ENCODE results near the gene CCDC136.

Gene CCDC136

DNA sequence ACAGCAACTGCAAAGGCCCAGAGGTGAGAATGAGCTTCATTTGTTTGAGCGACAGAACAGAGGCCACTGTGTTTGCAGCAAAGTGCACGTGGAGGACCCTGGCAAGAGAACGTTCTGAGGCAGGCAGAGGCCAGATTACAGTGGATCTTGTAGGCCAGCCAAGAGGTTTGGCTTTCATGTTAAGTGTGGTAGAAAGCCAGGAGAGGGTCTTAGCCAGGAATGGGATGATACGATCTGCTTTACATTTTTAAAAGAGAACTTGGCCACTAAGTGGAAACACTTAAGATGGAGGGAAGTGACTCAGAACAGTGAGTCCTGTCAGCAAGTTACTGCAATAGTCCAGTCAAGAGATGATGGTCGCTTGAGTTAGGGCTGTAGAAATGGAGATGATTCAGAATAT, 4.6 kb downstream of the CCDC136 start:
- TF ChIP-seq USF1 (IDR thresholded peaks at IDR 0.05) = no peak
- no peak for TF ChIP-seq ZBTB7A (IDR thresholded peaks at IDR 0.05; ENCODE audit: low read depth)
- TF ChIP-seq TCF12 (IDR thresholded peaks at IDR 0.05; ENCODE audit: low read depth) = no peak
- TF ChIP-seq CEBPB (IDR thresholded peaks at IDR 0.05) = no peak
- TF ChIP-seq RAD21 (IDR thresholded peaks at IDR 0.05; ENCODE audit: low read depth) = no peak

GRCh38 chr7:128799451-128799850, 7.7 kb downstream of the CCDC136 start:
- TF ChIP-seq TAF1 (IDR thresholded peaks at IDR 0.05; ENCODE audit: low read depth) = no peak
- no peak for TF ChIP-seq TCF12 (IDR thresholded peaks at IDR 0.05; ENCODE audit: low read depth)
- TF ChIP-seq FOXM1 (IDR thresholded peaks at IDR 0.05; ENCODE audit: borderline replicate concordance, low read depth) = no peak
- TF ChIP-seq, protein P1, sequence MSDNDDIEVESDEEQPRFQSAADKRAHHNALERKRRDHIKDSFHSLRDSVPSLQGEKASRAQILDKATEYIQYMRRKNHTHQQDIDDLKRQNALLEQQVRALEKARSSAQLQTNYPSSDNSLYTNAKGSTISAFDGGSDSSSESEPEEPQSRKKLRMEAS (IDR thresholded peaks at IDR 0.05) = no peak
- TF ChIP-seq USF1 (IDR thresholded peaks at IDR 0.05) = no peak
- no peak for TF ChIP-seq EP300 (IDR thresholded peaks at IDR 0.05; ENCODE audit: borderline replicate concordance)
- no peak for TF ChIP-seq NFIC (IDR thresholded peaks at IDR 0.05)
- no peak for TF ChIP-seq ZBTB7A (IDR thresholded peaks at IDR 0.05; ENCODE audit: low read depth)
- TF ChIP-seq RAD21 (IDR thresholded peaks at IDR 0.05; ENCODE audit: low read depth) = no peak

DNA sequence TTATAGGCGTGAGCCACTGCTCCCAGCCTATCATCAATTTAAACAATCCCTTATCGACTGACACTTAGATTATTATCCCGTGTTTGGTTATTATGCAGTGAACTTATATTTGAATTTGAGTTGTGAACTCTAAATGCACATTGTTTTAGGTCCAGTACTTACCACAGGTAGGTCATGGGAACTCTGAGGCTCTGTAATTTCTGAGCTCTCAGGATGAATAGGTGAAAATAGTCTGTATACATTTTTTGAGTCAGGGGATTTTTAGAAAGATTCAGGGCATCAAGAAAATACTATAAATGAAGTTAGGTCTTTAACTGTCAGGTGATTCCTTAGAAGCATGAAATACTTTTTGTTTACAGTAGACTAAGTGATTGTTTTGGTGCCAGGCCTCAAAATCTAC, 8.8 kb downstream of the CCDC136 start:
- TF ChIP-seq TAF1 (IDR thresholded peaks at IDR 0.05; ENCODE audit: low read depth) = no peak
- TF ChIP-seq CEBPB (IDR thresholded peaks at IDR 0.05) = no peak
- TF ChIP-seq REST (IDR thresholded peaks at IDR 0.05; ENCODE audit: low read depth) = no peak
- no peak for TF ChIP-seq YY1 (IDR thresholded peaks at IDR 0.05; ENCODE audit: low read depth)
- no peak for TF ChIP-seq CREB1 (IDR thresholded peaks at IDR 0.05; ENCODE audit: low read depth)
- TF ChIP-seq, protein P1 (IDR thresholded peaks at IDR 0.05) = no peak
- TF ChIP-seq RAD21 (IDR thresholded peaks at IDR 0.05; ENCODE audit: low read depth) = no peak
- TF ChIP-seq TEAD4 (IDR thresholded peaks at IDR 0.05) = no peak
- TF ChIP-seq EP300 (IDR thresholded peaks at IDR 0.05; ENCODE audit: borderline replicate concordance) = no peak
- TF ChIP-seq NFIC (IDR thresholded peaks at IDR 0.05) = no peak
- TF ChIP-seq FOXM1 (IDR thresholded peaks at IDR 0.05; ENCODE audit: borderline replicate concordance, low read depth) = no peak
- no peak for TF ChIP-seq USF1 (IDR thresholded peaks at IDR 0.05)
- TF ChIP-seq TCF12 (IDR thresholded peaks at IDR 0.05; ENCODE audit: low read depth) = no peak

DNA sequence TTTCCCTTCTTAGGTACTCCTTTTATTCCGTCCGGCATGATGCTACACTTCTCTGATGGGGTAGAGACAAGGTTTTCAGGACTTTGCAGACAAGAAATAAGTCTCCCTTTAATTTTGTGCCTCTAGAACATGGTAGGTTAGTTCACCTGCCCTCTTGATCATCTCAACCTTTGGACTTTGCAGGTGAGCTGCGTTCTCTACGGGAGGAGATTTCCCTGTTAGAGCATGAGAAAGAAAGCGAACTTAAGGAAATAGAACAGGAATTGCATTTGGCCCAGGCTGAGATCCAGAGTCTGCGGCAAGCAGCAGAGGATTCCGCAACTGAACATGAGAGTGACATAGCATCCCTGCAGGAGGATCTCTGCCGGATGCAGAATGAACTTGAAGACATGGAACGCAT, 9.2 kb downstream of the CCDC136 start:
- TF ChIP-seq EP300 (IDR thresholded peaks at IDR 0.05; ENCODE audit: borderline replicate concordance) (no peak), REST (IDR thresholded peaks at IDR 0.05; ENCODE audit: low read depth) (no peak), TAF1 (IDR thresholded peaks at IDR 0.05; ENCODE audit: low read depth) (no peak), TCF12 (IDR thresholded peaks at IDR 0.05; ENCODE audit: low read depth) (no peak), RAD21 (IDR thresholded peaks at IDR 0.05; ENCODE audit: low read depth) (no peak), CEBPB (IDR thresholded peaks at IDR 0.05) (no peak), CREB1 (IDR thresholded peaks at IDR 0.05; ENCODE audit: low read depth) (no peak), NFIC (IDR thresholded peaks at IDR 0.05) (no peak), FOXM1 (IDR thresholded peaks at IDR 0.05; ENCODE audit: borderline replicate concordance, low read depth) (no peak), ZBTB7A (IDR thresholded peaks at IDR 0.05; ENCODE audit: low read depth) (no peak), EGR1 (IDR thresholded peaks at IDR 0.05) (no peak), TEAD4 (IDR thresholded peaks at IDR 0.05) (no peak), USF1 (IDR thresholded peaks at IDR 0.05) (no peak)

DNA sequence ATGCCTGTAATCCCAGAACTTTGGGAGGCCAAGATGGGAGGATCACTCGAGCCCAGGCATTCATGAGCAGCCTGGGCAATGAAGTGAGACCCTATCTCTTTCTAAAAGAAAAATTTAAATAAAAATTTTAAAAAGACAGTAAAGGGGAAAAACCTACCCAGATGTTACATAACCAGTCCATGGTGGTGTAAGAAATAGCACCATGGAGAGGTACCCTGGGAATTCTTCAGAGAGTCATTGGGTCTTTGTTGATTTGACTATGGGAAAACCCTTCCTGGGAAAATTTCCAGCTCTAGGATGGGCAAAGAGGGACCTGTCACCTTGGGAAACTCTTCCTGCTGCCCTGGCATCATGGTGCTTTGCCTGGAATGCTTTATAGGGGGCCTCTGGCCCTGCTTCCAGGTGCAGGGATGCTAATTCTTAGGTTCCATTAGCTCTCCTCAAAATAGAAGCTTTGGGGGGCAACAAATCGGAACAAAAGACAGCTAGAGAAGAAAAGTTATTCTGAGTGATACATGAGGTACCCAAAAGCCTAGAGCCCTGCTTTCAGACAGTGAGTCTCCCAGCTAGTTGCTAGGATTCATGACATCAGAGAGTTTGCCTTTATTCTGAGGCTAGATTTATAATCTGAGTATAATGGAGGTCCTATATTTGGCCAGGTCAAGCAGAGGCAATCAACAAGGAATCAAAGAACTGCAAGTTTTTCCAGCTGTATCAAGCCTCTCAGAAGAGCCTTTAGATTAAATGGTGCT, 10.1 kb downstream of the CCDC136 start:
- no peak for TF ChIP-seq TEAD4 (IDR thresholded peaks at IDR 0.05)
- TF ChIP-seq REST (IDR thresholded peaks at IDR 0.05; ENCODE audit: low read depth) = peak; percentile 72
